Stimulated activated effector memory CD8-positive, alpha-beta T cell treated with anti-CD3 and anti-CD28 coated beads, Interleukin-12 subunit alpha, Interleukin-12 subunit beta, amount 100 ng/mL, for 72 hours (primary cell): Measurements from ENCODE around the gene WDR36.

Source experiments
- ATAC-seq: fragments of 150-1000 bp; cut with Tn5 transposase; 2 replicates; pipeline ENCODE4 v1.10.0; 2021
- DNase-seq, 2 donors: peaks; one replicate each; pipeline ENCODE4 v3.0.0; 2021 to 2022; ENCODE audit warnings: low spot score in 2 of 2
- H3K27ac Mint-ChIP-seq: one replicate; pipeline ENCODE4 v1.8.0; 2022; ENCODE audit warnings: mild to moderate bottlenecking, mixed read lengths
- H3K36me3 Mint-ChIP-seq: one replicate; pipeline ENCODE4 v1.8.0; 2022; ENCODE audit warnings: mild to moderate bottlenecking, mixed read lengths
- H3K4me1 Mint-ChIP-seq: one replicate; pipeline ENCODE4 v1.8.0; 2022; ENCODE audit warnings: mixed read lengths
- H3K4me3 Mint-ChIP-seq: one replicate; pipeline ENCODE4 v1.8.0; 2022; ENCODE audit warnings: mild to moderate bottlenecking, mixed read lengths
- H3K9me3 Mint-ChIP-seq: one replicate; pipeline ENCODE4 v1.8.0; 2022; ENCODE audit warnings: mixed read lengths

WDR36 gene

GRCh38 chr5:111173476-111173875, 81.3 kb downstream of the WDR36 start:
- DNase-seq (no peak), ATAC-seq (no peak)
- no peaks in the 10 kb centered on the region for H3K4me1 Mint-ChIP-seq
- no peaks in the 10 kb centered on the region for H3K9me3 Mint-ChIP-seq
- H3K27ac Mint-ChIP-seq = peak overlapping the region; percentile 49
- H3K4me3 Mint-ChIP-seq = no peak overlapping the region
- H3K36me3 Mint-ChIP-seq = no peaks in the 10 kb centered on the region
